22Rv1 (cell line): Measurements from ENCODE around the gene C3orf22.

Source experiments
- ZFX ChIP-seq: fragments of 450-650 bp; IDR thresholded peaks from 2 replicates; pipeline ENCODE4 v1.6.1; 2017; ENCODE audit warnings: antibody characterized with exemption, borderline replicate concordance
- TF ChIP-seq, protein P1 (sequence below): fragments of 450-650 bp; IDR thresholded peaks from 2 replicates; pipeline ENCODE4 v1.5.1; 2017; ENCODE audit warnings: mild to moderate bottlenecking

GRCh38 chr3:126557415-126557745 is 1.4 kb downstream of the C3orf22 start:
- TF ChIP-seq, protein P1, sequence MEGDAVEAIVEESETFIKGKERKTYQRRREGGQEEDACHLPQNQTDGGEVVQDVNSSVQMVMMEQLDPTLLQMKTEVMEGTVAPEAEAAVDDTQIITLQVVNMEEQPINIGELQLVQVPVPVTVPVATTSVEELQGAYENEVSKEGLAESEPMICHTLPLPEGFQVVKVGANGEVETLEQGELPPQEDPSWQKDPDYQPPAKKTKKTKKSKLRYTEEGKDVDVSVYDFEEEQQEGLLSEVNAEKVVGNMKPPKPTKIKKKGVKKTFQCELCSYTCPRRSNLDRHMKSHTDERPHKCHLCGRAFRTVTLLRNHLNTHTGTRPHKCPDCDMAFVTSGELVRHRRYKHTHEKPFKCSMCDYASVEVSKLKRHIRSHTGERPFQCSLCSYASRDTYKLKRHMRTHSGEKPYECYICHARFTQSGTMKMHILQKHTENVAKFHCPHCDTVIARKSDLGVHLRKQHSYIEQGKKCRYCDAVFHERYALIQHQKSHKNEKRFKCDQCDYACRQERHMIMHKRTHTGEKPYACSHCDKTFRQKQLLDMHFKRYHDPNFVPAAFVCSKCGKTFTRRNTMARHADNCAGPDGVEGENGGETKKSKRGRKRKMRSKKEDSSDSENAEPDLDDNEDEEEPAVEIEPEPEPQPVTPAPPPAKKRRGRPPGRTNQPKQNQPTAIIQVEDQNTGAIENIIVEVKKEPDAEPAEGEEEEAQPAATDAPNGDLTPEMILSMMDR: no peak
- TF ChIP-seq ZFX: no peak
